ENCODE data around the gene CEMIP.

- TF ChIP-seq POLR2AphosphoS5 (IDR thresholded peaks at IDR 0.05; ENCODE audit: low read depth) = no peak
- TF ChIP-seq CTCF (IDR thresholded peaks at IDR 0.05; ENCODE audit: insufficient read depth, low read length) = peak; percentile 37
- no peak for TF ChIP-seq REST (IDR thresholded peaks at IDR 0.05; ENCODE audit: insufficient replicate concordance, low read depth)
- no peak for TF ChIP-seq GABPA (IDR thresholded peaks at IDR 0.05; ENCODE audit: low read depth)
- no peak for TF ChIP-seq SPI1 (IDR thresholded peaks at IDR 0.05; ENCODE audit: borderline replicate concordance, low read depth)
Measured at GRCh38 chr15:80996247-80996646, 217.1 kb downstream of the CEMIP start.

Data from HL-60 (cell line).